ENCODE measurements around the gene SPACA5B.

DNA sequence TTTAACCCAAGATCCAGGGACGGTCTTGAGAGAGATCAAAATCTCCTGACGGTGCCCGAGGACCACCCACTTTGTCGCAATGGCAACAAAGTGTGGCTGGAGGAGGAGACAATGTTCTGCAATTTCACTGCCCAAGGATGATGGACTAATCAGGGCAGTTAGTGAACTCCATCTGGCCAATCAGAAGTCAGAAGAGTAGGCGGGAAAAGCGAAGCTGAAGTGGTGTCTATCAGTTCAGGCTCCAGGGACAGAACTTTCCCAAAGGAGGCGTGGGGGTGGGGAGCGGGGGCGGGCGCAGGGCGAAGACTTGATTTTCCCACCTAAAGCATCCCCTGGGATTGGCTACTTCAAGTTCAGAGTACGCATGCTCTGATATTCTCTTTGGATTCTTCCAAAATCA, 25.6 kb downstream of the SPACA5B start:
- TF ChIP-seq GATA2 (IDR thresholded peaks at IDR 0.05; ENCODE audit: low read depth, low read length) (no peak), GATA3 (IDR thresholded peaks at IDR 0.05; ENCODE audit: low read depth, low read length) (no peak)
